SU-DHL-6 (cell line): Measurements from ENCODE around the gene CELA2A.

Experiments
- H2AFZ ChIP-seq: fragments of 200-600 bp; sonication (generic); 2 replicates; pipeline ENCODE4 v1.6.1; 2014; ENCODE audit warnings: low read depth, mild to moderate bottlenecking, moderate library complexity, mixed read lengths, antibody characterized with exemption, low read length; ENCODE audit not compliant: severe bottlenecking
- H3F3A ChIP-seq: fragments of 200-600 bp; shearing (Covaris generic); 2 replicates; pipeline ENCODE4 v1.6.0; 2016; ENCODE audit warnings: antibody characterized with exemption, mild to moderate bottlenecking; ENCODE audit not compliant: insufficient read depth
- H3K27ac ChIP-seq: fragments of 200-600 bp; sonication (generic); 2 replicates; pipeline ENCODE4 v1.5.1; 2016; ENCODE audit warnings: low read depth, mild to moderate bottlenecking, low read length, moderate library complexity, mixed read lengths
- H3K27me3 ChIP-seq: fragments of 200-600 bp; sonication (generic), shearing (Covaris generic); 2 replicates; pipeline ENCODE4 v1.6.0; 2014; ENCODE audit warnings: mild to moderate bottlenecking, low read length
- H3K36me3 ChIP-seq: fragments of 200-600 bp; sonication (generic); 2 replicates; pipeline ENCODE4 v1.6.1; 2014; ENCODE audit warnings: mild to moderate bottlenecking, low read length, mixed read lengths
- H3K4me2 ChIP-seq: fragments of 300-600, 200-600 bp; shearing (Covaris generic), sonication (generic); 2 replicates; pipeline ENCODE4 v1.6.0; 2014; ENCODE audit warnings: low read length, low read depth, mild to moderate bottlenecking; ENCODE audit not compliant: poor library complexity, severe bottlenecking
- H3K4me3 ChIP-seq: fragments of 200-600 bp; sonication (generic); 2 replicates; pipeline ENCODE4 v1.5.1; 2014; ENCODE audit warnings: antibody characterized with exemption, low read length, mild to moderate bottlenecking, mixed read lengths; ENCODE audit not compliant: insufficient read depth, poor library complexity, severe bottlenecking
- H3K79me2 ChIP-seq: fragments of 200-600 bp; sonication (generic); 2 replicates; pipeline ENCODE4 v1.6.1; 2014; ENCODE audit warnings: mild to moderate bottlenecking, low read length, moderate library complexity; ENCODE audit not compliant: insufficient read depth
- H3K9ac ChIP-seq: fragments of 200-600 bp; sonication (generic); 2 replicates; pipeline ENCODE4 v1.7.0; 2014; ENCODE audit warnings: mild to moderate bottlenecking, low read length
- H3K9me2 ChIP-seq: fragments of 200-600 bp; sonication (generic); replicated peaks from 2 replicates; pipeline ENCODE4 v1.6.1; 2014; ENCODE audit warnings: low read length; ENCODE audit not compliant: insufficient read depth
- H3K9me3 ChIP-seq: fragments of 200-600 bp; sonication (generic); 2 replicates; pipeline ENCODE4 v1.6.1; 2014; ENCODE audit warnings: low read length, mixed read lengths; ENCODE audit not compliant: insufficient read depth
- H4K20me1 ChIP-seq: fragments of 200-600 bp; sonication (generic); 2 replicates; pipeline ENCODE4 v1.6.1; 2014; ENCODE audit warnings: low read depth, mild to moderate bottlenecking, antibody characterized with exemption, low read length, moderate library complexity, mixed read lengths
- EZH2phosphoT487 ChIP-seq: fragments of 200-600 bp; sonication (generic), shearing (Covaris generic); conservative IDR thresholded peaks from 2 replicates; pipeline ENCODE4 v1.6.1; 2018; ENCODE audit warnings: mild to moderate bottlenecking, antibody characterized with exemption, low read length, moderate library complexity, mixed read lengths
- TF ChIP-seq, protein P1 (sequence below): fragments of 200-600 bp; sonication (generic); IDR thresholded peaks from one replicate; pipeline ENCODE4 v1.5.1; 2017; ENCODE audit warnings: antibody characterized with exemption, mild to moderate bottlenecking, low read length, moderate library complexity; ENCODE audit not compliant: insufficient read depth, poor library complexity, severe bottlenecking

Gene CELA2A

DNA sequence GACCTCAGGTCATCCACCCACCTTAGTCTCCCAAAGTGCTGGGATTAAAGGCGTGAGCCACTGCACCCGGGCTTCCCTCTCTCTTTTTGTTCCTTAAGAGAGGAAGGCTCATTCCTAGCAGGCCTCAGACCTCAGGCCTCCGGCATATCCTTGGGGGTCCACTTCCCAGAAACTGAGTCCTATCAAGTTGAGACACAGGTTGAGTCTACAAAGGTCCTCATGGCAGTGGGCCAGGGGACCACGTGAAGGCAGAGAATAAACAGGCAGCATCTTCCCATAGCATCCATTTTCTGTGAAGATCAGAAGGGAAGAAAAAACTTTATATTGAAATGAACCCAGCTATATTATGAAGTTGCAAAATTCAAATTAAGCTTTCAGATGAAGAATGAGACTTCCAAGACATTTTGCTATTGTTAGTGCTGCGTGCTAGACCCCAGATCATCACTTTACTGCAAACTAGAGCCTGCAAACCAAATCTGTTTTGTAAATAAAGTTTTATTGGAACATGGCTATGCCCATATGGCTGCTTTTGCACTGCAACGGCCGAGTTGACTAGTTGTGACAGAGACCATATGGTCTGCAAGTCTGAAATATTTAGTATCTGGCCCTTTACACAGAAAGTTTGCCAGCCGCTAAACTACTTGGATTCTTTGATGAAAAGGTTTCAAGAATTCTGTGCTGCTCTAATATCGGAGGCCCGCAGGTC, 3.5 kb upstream of the CELA2A start:
- Histone ChIP-seq H3K4me3 (no peak overlapping the region), H3F3A (no peaks in the 10 kb centered on the region), H3K36me3 (no peaks in the 10 kb centered on the region), H3K9me2 (no peaks in the 10 kb centered on the region), H3K79me2 (no peaks in the 10 kb centered on the region), H4K20me1 (no peaks in the 10 kb centered on the region), H3K27ac (no peak overlapping the region), H3K4me2 (no peak overlapping the region), H3K9me3 (no peaks in the 10 kb centered on the region), H3K27me3 (no peaks in the 10 kb centered on the region), H3K9ac (no peak overlapping the region), H2AFZ (no peak overlapping the region)
- TF ChIP-seq, protein P1, sequence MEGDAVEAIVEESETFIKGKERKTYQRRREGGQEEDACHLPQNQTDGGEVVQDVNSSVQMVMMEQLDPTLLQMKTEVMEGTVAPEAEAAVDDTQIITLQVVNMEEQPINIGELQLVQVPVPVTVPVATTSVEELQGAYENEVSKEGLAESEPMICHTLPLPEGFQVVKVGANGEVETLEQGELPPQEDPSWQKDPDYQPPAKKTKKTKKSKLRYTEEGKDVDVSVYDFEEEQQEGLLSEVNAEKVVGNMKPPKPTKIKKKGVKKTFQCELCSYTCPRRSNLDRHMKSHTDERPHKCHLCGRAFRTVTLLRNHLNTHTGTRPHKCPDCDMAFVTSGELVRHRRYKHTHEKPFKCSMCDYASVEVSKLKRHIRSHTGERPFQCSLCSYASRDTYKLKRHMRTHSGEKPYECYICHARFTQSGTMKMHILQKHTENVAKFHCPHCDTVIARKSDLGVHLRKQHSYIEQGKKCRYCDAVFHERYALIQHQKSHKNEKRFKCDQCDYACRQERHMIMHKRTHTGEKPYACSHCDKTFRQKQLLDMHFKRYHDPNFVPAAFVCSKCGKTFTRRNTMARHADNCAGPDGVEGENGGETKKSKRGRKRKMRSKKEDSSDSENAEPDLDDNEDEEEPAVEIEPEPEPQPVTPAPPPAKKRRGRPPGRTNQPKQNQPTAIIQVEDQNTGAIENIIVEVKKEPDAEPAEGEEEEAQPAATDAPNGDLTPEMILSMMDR, result no peak
- TF ChIP-seq EZH2phosphoT487, result no peak

DNA sequence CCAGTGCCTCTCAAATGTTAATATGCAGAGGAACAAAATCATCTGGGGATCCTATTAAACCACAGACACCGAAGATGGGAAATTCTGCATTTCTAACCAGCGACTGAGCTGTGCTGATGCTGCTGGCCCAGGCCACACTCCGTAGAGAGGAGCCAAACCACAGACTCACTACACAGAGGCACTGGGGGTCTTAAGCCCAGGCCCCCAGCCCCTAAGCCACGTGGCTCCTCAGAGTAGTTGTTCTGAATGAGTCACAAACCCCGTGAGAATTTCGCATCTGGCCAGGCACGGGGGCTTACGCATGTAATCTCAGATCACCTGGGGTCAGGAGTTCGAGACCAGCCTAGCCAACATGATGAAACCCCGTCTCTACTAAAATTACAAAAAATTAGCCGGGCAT, 2.8 kb upstream of the CELA2A start:
- Histone ChIP-seq H2AFZ (no peak overlapping the region), H3K79me2 (no peaks in the 10 kb centered on the region), H3K4me3 (no peak overlapping the region), H3F3A (no peaks in the 10 kb centered on the region), H3K9me3 (no peaks in the 10 kb centered on the region), H3K27me3 (no peaks in the 10 kb centered on the region), H3K9ac (no peak overlapping the region), H3K36me3 (no peaks in the 10 kb centered on the region), H3K9me2 (no peaks in the 10 kb centered on the region), H3K27ac (no peak overlapping the region), H4K20me1 (no peaks in the 10 kb centered on the region), H3K4me2 (no peak overlapping the region)
- TF ChIP-seq, protein P1, result no peak
- TF ChIP-seq EZH2phosphoT487, result no peak

DNA sequence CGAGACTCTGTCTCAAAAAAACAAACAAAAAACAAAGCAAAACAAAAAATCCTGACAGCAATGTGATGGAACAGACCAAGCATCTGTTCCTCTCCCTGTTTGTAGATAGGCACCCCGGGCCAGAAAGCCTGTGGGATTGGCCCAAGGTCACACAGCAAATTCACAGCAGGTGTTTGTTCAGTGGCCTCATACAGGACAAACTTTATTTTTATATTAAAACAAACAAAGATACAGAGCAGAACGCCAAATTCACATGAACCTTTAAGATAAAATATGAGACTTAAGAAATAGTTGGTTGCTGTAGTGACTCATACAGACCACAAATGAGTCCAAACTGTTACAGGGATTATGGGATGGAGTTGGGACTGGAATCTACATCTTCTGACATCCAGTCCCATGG, 2.3 kb upstream of the CELA2A start:
- H3K9me2 ChIP-seq, result no peaks in the 10 kb centered on the region
- H3K36me3 ChIP-seq, result no peaks in the 10 kb centered on the region
- no peaks in the 10 kb centered on the region for H3K27me3 ChIP-seq
- no peaks in the 10 kb centered on the region for H3F3A ChIP-seq
- no peaks in the 10 kb centered on the region for H4K20me1 ChIP-seq
- TF ChIP-seq, protein P1, result no peak
- no peak for TF ChIP-seq EZH2phosphoT487
- no peak overlapping the region for H3K4me2 ChIP-seq
- H3K9ac ChIP-seq, result no peak overlapping the region
- H3K9me3 ChIP-seq, result no peaks in the 10 kb centered on the region
- H3K79me2 ChIP-seq, result no peaks in the 10 kb centered on the region
- H3K27ac ChIP-seq, result no peak overlapping the region
- no peak overlapping the region for H2AFZ ChIP-seq
- H3K4me3 ChIP-seq, result no peak overlapping the region
